Astrocyte (in vitro differentiated cells and primary cell): ENCODE results near the gene TMOD1.

Experiments used
- CTCF ChIP-seq: IDR thresholded peaks from 2 replicates; pipeline ENCODE4 v1.5.1; 2011; ENCODE audit warnings: low read depth, mild to moderate bottlenecking, inconsistent platforms, low read length, moderate library complexity; ENCODE audit not compliant: insufficient read depth
- EZH2 ChIP-seq: IDR thresholded peaks from 2 replicates; pipeline ENCODE4 v1.6.1; 2012; ENCODE audit warnings: mild to moderate bottlenecking, low read length, inconsistent platforms; ENCODE audit not compliant: insufficient read depth

GRCh38 chr9:97462914-97463313 is 38.6 kb upstream of the TMOD1 start:
- TF ChIP-seq CTCF, result no peak
- no peak for TF ChIP-seq EZH2
